Measurements from ENCODE around the gene SFXN3. TPM values are rescaled to one million over a fixed set of nuclear protein-coding genes. Genes with fewer than 3 reads are reported as not detected.

The SFXN3 gene
- total RNA-seq (10 to 100 TPM; 63.1 to 66.9 TPM), polyA plus RNA-seq (10 to 100 TPM in 2 of 3 donors, 1 to 10 TPM in 1; 9.9 to 11.5 (median 11.2) TPM), total RNA-seq (25.2 to 179 (median 69.9) reads per million in 6 experiments)

- H3K27ac Mint-ChIP-seq = peak within 1 kb of the TSS; percentile 81 to 99 (median 97)
Measured at GRCh38 chr10:101031128-101031795, at the start of gene SFXN3, which contains the start of gene PDZD7. Gene SFXN3, plus strand, starts transcription at chr10:101031234. Its CDS starts 3,461 bp downstream, at chr10:101034695. Gene PDZD7, minus strand, starts transcription at chr10:101031129. Its CDS starts 910 bp downstream, at chr10:101030219.

GRCh38 chr10:100982916-100983830, 47.9 kb upstream of the SFXN3 start:
- POLR2A ChIA-PET = no interaction called here

More at GRCh38 chr10:101031128-101031795, at the start of gene SFXN3, which contains the start of gene PDZD7:
- H3K36me3 Mint-ChIP-seq = peaks cover 0 to 11% (median 0%) of the 10 kb centered on the region in 3 donors
- peaks cover 15 to 26% (median 19%) of the 10 kb centered on the region in 4 donors for H3K4me1 Mint-ChIP-seq
- H3K27me3 Mint-ChIP-seq = peaks cover 0 to 3% (median 0%) of the 10 kb centered on the region in 5 donors
- DNase-seq (peak; percentile 89 to 98 (median 96)), ATAC-seq (peak; percentile 80 to 83)
- POLR2A ChIA-PET = interaction anchor here (0.5 to 3.2 kb wide), 16 partner anchors 8 to 1421 kb away, joined by 3 to 34 read pairs (median 6); partner anchors contain the start of genes KAZALD1, LZTS2, MRPL43 and TWNK
- no peaks in the 10 kb centered on the region for H3K9me3 Mint-ChIP-seq
- H3K4me3 Mint-ChIP-seq = peak within 1 kb of the TSS; percentile 86 to 99 (median 93)

GRCh38 chr10:100983868-100984671, 47.0 kb upstream of the SFXN3 start:
- H3K36me3 Mint-ChIP-seq = peaks cover 0 to 45% (median 13%) of the 10 kb centered on the region in 3 donors
- no peaks in the 10 kb centered on the region for H3K9me3 Mint-ChIP-seq
- no peaks in the 10 kb centered on the region for H3K27me3 Mint-ChIP-seq
- H3K4me3 Mint-ChIP-seq = peak overlapping the region in 1 of 10 donors; percentile 40
- peaks cover 13 to 38% (median 30%) of the 10 kb centered on the region in 4 donors for H3K4me1 Mint-ChIP-seq
- ATAC-seq (no peak), DNase-seq (no peak)
- POLR2A ChIA-PET = interaction anchor here (6.7 kb wide), 1 partner anchor 13 kb away, joined by 82 read pairs; the partner anchor contains the start of gene LZTS2
- H3K27ac Mint-ChIP-seq = peak overlapping the region in 3 of 10 donors; percentile 38 to 80 (median 79)

More at GRCh38 chr10:100982916-100983830, 47.9 kb upstream of the SFXN3 start:
- ATAC-seq = no peak
- Mint-ChIP-seq H3K27me3 (no peaks in the 10 kb centered on the region), H3K27ac (no peak overlapping the region), H3K36me3 (peaks cover 0 to 46% (median 13%) of the 10 kb centered on the region in 3 donors), H3K4me3 (peak overlapping the region in 1 of 10 donors; percentile 73), H3K9me3 (no peaks in the 10 kb centered on the region), H3K4me1 (peaks cover 13 to 32% (median 29%) of the 10 kb centered on the region in 4 donors)
- DNase-seq = no peak

- DNase-seq (no peak), ATAC-seq (no peak)
- H3K4me3 Mint-ChIP-seq = no peak overlapping the region
- H3K9me3 Mint-ChIP-seq = no peaks in the 10 kb centered on the region
- no peaks in the 10 kb centered on the region for H3K27me3 Mint-ChIP-seq
- peak overlapping the region in 1 of 10 donors; percentile 38 for H3K27ac Mint-ChIP-seq
- peaks cover 0 to 47% (median 15%) of the 10 kb centered on the region in 3 donors for H3K36me3 Mint-ChIP-seq
- H3K4me1 Mint-ChIP-seq = peaks cover 13 to 44% (median 34%) of the 10 kb centered on the region in 4 donors
- POLR2A ChIA-PET = interaction anchor here (6.7 kb wide), 1 partner anchor 13 kb away, joined by 82 read pairs; the partner anchor contains the start of gene LZTS2
Measured at GRCh38 chr10:100984672-100985177, 46.3 kb upstream of the SFXN3 start.

GRCh38 chr10:100985336-100985735, 45.7 kb upstream of the SFXN3 start:
- peak overlapping the region; percentile 2 to 100 (median 96) for H3K4me3 Mint-ChIP-seq
- H3K27me3 Mint-ChIP-seq = no peaks in the 10 kb centered on the region
- H3K36me3 Mint-ChIP-seq = peaks cover under 1 to 44% (median 15%) of the 10 kb centered on the region in 3 donors
- DNase-seq (no peak), ATAC-seq (no peak)
- peak overlapping the region in 1 of 10 donors; percentile 37 for H3K27ac Mint-ChIP-seq
- peaks cover 13 to 48% (median 35%) of the 10 kb centered on the region in 4 donors for H3K4me1 Mint-ChIP-seq
- no peaks in the 10 kb centered on the region for H3K9me3 Mint-ChIP-seq
- POLR2A ChIA-PET = interaction anchor here (6.7 kb wide), 1 partner anchor 12 kb away, joined by 82 read pairs; the partner anchor contains the start of gene LZTS2

- no peaks in the 10 kb centered on the region for H3K27me3 Mint-ChIP-seq
- DNase-seq = no peak
- H3K9me3 Mint-ChIP-seq = no peaks in the 10 kb centered on the region
- H3K36me3 Mint-ChIP-seq = peaks cover 5 to 47% (median 22%) of the 10 kb centered on the region in 3 donors
- H3K27ac Mint-ChIP-seq = peak overlapping the region in 8 of 10 donors; percentile 85 to 97 (median 94)
- no peak for ATAC-seq
- peaks cover 21 to 56% (median 44%) of the 10 kb centered on the region in 4 donors for H3K4me1 Mint-ChIP-seq
- peak overlapping the region; percentile 95 to 100 (median 97) for H3K4me3 Mint-ChIP-seq
- POLR2A ChIA-PET = interaction anchor here (1.6 to 6.7 kb wide), 2 partner anchors 11 to 12 kb away, joined by 4 to 82 read pairs; partner anchors contain the start of gene LZTS2
Measured at GRCh38 chr10:100986623-100986951, 44.4 kb upstream of the SFXN3 start.

- no peaks in the 10 kb centered on the region for H3K9me3 Mint-ChIP-seq
- peak within 1 kb of the TSS; percentile 95 to 100 (median 97) for H3K4me3 Mint-ChIP-seq
- peaks cover 21 to 56% (median 44%) of the 10 kb centered on the region in 4 donors for H3K4me1 Mint-ChIP-seq
- peak within 1 kb of the TSS; percentile 85 to 97 (median 95) for H3K27ac Mint-ChIP-seq
- H3K27me3 Mint-ChIP-seq = no peaks in the 10 kb centered on the region
- POLR2A ChIA-PET = interaction anchor here (0.7 to 6.7 kb wide), 5 partner anchors 10 to 74 kb away, joined by 3 to 82 read pairs (median 3); partner anchors contain the start of genes LZTS2, PDZD7 and SFXN3
- ATAC-seq (peak; percentile 96 to 97), DNase-seq (peak; percentile 73 to 93 (median 83))
- H3K36me3 Mint-ChIP-seq = peaks cover 5 to 44% (median 19%) of the 10 kb centered on the region in 3 donors
Measured at GRCh38 chr10:100986952-100987684, 43.9 kb upstream of the SFXN3 start, which contains the start of the genes MRPL43 and TWNK. Gene MRPL43, minus strand, starts transcription at chr10:100987497. Its CDS starts 54 bp downstream, at chr10:100987443. Gene TWNK, plus strand, starts transcription at chr10:100987543. Its CDS starts 668 bp downstream, at chr10:100988211.

- Mint-ChIP-seq H3K4me1 (peaks cover 21 to 56% (median 44%) of the 10 kb centered on the region in 4 donors), H3K36me3 (peaks cover 5 to 43% (median 16%) of the 10 kb centered on the region in 3 donors), H3K4me3 (peak overlapping the region; percentile 95 to 100 (median 97)), H3K27ac (peak overlapping the region; percentile 85 to 97 (median 95)), H3K27me3 (no peaks in the 10 kb centered on the region), H3K9me3 (no peaks in the 10 kb centered on the region)
- DNase-seq (no peak), ATAC-seq (peak; percentile 2 to 8)
- POLR2A ChIA-PET = interaction anchor here (0.7 to 6.7 kb wide), 5 partner anchors 10 to 74 kb away, joined by 3 to 82 read pairs (median 3); partner anchors contain the start of genes LZTS2, PDZD7 and SFXN3
Measured at GRCh38 chr10:100987685-100988049, 43.4 kb upstream of the SFXN3 start.

GRCh38 chr10:100988166-100988565, 42.9 kb upstream of the SFXN3 start:
- no peaks in the 10 kb centered on the region for H3K27me3 Mint-ChIP-seq
- no peaks in the 10 kb centered on the region for H3K9me3 Mint-ChIP-seq
- DNase-seq = no peak
- peak overlapping the region; percentile 95 to 100 (median 97) for H3K4me3 Mint-ChIP-seq
- peaks cover 21 to 56% (median 44%) of the 10 kb centered on the region in 4 donors for H3K4me1 Mint-ChIP-seq
- peaks cover 5 to 45% (median 14%) of the 10 kb centered on the region in 3 donors for H3K36me3 Mint-ChIP-seq
- POLR2A ChIA-PET = interaction anchor here (6.7 kb wide), 1 partner anchor 9 kb away, joined by 82 read pairs; the partner anchor contains the start of gene LZTS2
- H3K27ac Mint-ChIP-seq = peak overlapping the region in 3 of 10 donors; percentile 85 to 94 (median 90)
- ATAC-seq = no peak

- H3K27ac Mint-ChIP-seq = no peak overlapping the region
- no peak for ATAC-seq
- H3K36me3 Mint-ChIP-seq = peaks cover 5 to 48% (median 14%) of the 10 kb centered on the region in 3 donors
- H3K27me3 Mint-ChIP-seq = no peaks in the 10 kb centered on the region
- no peaks in the 10 kb centered on the region for H3K9me3 Mint-ChIP-seq
- H3K4me1 Mint-ChIP-seq = peaks cover 20 to 56% (median 44%) of the 10 kb centered on the region in 4 donors
- POLR2A ChIA-PET = interaction anchor here (6.7 kb wide), 1 partner anchor 8 kb away, joined by 82 read pairs; the partner anchor contains the start of gene LZTS2
- DNase-seq = no peak
- H3K4me3 Mint-ChIP-seq = peak overlapping the region in 5 of 10 donors; percentile 28 to 71 (median 41)
Measured at GRCh38 chr10:100989088-100989487, 41.9 kb upstream of the SFXN3 start.

All from naive thymus-derived CD8-positive, alpha-beta T cell (primary cell).